Panc1 (cell line): Measurements from ENCODE around the gene WDR33. TPM values are rescaled to one million over a fixed set of nuclear protein-coding genes. Genes with fewer than 3 reads are reported as not detected.

Source experiments
- ATAC-seq: fragments of 200-7000 bp; cut with Tn5 transposase; 2 replicates; pipeline ENCODE4 v1.9.1; 2020; ENCODE audit warnings: mild to moderate bottlenecking, moderate library complexity
- BruUV-seq: library from RNA; stranded (reverse); fragments of 400-500 nt; replicated peaks from 2 replicates; lab custom pipeline; 2021; lab: Mats Ljungman, UMichigan
- CTCF ChIA-PET: fragments of 300-600 bp; sonication (Branson Sonifier 250); formaldehyde crosslinking; loops from one replicate; lab custom pipeline; 2022; ENCODE audit warnings: antibody characterized with exemption; lab: Charles Lee
- POLR2A ChIA-PET: fragments of 300-600 bp; sonication (Branson Sonifier 250); formaldehyde crosslinking; loops from one replicate; lab custom pipeline; 2022; ENCODE audit warnings: antibody characterized with exemption; lab: Charles Lee
- DNase-seq: peaks from one replicate; pipeline ENCODE4 v3.0.0-alpha.2; 2010; ENCODE audit warnings: low read depth, low spot score
- H3K27ac ChIP-seq: 2 replicates; pipeline ENCODE4 v1.5.1; 2011; ENCODE audit warnings: mild to moderate bottlenecking, low read length, inconsistent platforms
- H3K27me3 ChIP-seq: fragments of 200-500 bp; sonication (Bioruptor generic); 2 replicates; pipeline ENCODE4 v1.6.0; 2014; ENCODE audit warnings: low read length, inconsistent platforms; ENCODE audit not compliant: control insufficient read depth, insufficient read depth
- H3K36me3 ChIP-seq: fragments of 200-500 bp; sonication (Bioruptor generic); 2 replicates; pipeline ENCODE4 v1.5.1; 2014; ENCODE audit warnings: inconsistent platforms, mild to moderate bottlenecking, low read length, moderate library complexity; ENCODE audit not compliant: control insufficient read depth, insufficient read depth
- H3K4me1 ChIP-seq: 2 replicates; pipeline ENCODE4 v1.5.1; 2011; ENCODE audit warnings: inconsistent platforms, mild to moderate bottlenecking, low read length, moderate library complexity; ENCODE audit not compliant: control insufficient read depth, insufficient read depth
- H3K4me3 ChIP-seq, 2 experiments: 2 replicates each; pipeline ENCODE4 v1.5.1; 2011 to 2012; ENCODE audit warnings: low read depth in 2 of 2, low read length in 2 of 2, mild to moderate bottlenecking in 2 of 2, inconsistent platforms in 1 of 2, moderate library complexity in 1 of 2
- H3K9me3 ChIP-seq: fragments of 200-500 bp; sonication (Bioruptor generic); 2 replicates; pipeline ENCODE4 v1.5.1; 2014; ENCODE audit warnings: low read depth, mild to moderate bottlenecking, inconsistent platforms, low read length, moderate library complexity; ENCODE audit not compliant: control insufficient read depth, insufficient read depth
- POLR2AphosphoS5 ChIP-seq: IDR thresholded peaks from 2 replicates; pipeline ENCODE4 v1.6.1; 2012; ENCODE audit warnings: mild to moderate bottlenecking, low read depth, low read length, moderate library complexity
- SIN3A ChIP-seq: IDR thresholded peaks from 2 replicates; pipeline ENCODE4 v1.6.1; 2012; ENCODE audit warnings: low read depth, mild to moderate bottlenecking, low read length, moderate library complexity, borderline replicate concordance; ENCODE audit not compliant: insufficient read depth
- TCF7L2 ChIP-seq: IDR thresholded peaks from 2 replicates; pipeline ENCODE4 v1.6.1; 2011; ENCODE audit warnings: mild to moderate bottlenecking, low read depth, low read length, inconsistent platforms
- in situ Hi-C: cut with HindIII; loops from 2 replicates; pipeline ENCODE4 v1.10.0; 2016; ENCODE audit warnings: low sequenced_read_pairs, low pct_unique_long_range_greater_than_20kb
- intact Hi-C: fragments of 100-400 bp; cut with micrococcal nuclease; formaldehyde crosslinking; loops from one replicate; pipeline ENCODE4 v1.10.0; 2022; ENCODE audit not compliant: unreplicated experiment
- total RNA-seq: library from RNA; stranded (reverse); gene quantifications from one replicate; pipeline ENCODE4 v1.2.1, GENCODE V29; 2021; ENCODE audit not compliant: unreplicated experiment
- TF ChIP-seq, protein P1 (sequence below): fragments of 450-650 bp; IDR thresholded peaks from 2 replicates; pipeline ENCODE4 v1.5.1; 2017; ENCODE audit warnings: mild to moderate bottlenecking
- TF ChIP-seq, protein P2 (sequence below), 2 experiments: IDR thresholded peaks; 2 replicates each; pipeline ENCODE4 v1.6.1; 2011 to 2012; ENCODE audit warnings: low read depth in 2 of 2, control low read depth in 1 of 2, low read length in 1 of 2, mild to moderate bottlenecking in 1 of 2, moderate library complexity in 1 of 2; ENCODE audit not compliant: insufficient read depth in 1 of 2

The WDR33 gene
- total RNA-seq, 1 experiment from 2014 or later = 63.7 TPM

DNA sequence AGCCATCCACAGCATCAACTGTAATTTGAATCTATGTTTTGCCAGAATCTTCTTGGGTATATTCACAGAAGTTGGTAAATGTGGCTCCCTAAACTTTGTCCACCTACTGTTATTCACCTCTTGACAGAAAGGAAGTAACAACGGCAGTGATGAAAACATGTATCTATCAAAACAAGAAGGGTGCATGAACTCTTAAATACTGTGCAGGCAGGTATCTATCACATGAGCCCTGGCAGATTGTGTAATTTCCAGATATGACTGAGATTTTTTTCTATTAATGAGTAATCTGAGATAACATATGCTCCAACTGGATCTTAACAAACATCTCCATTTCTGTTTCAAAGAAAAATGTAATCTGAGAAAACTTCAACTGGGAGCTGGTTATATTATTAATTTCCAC, 73.1 kb downstream of the WDR33 start:
- in situ Hi-C loops (no loop called here), intact Hi-C loops (no loop called here)
- BruUV-seq = no TSS peak
- H3K9me3 ChIP-seq = no peaks in the 10 kb centered on the region
- no peaks in the 10 kb centered on the region; the same call in 1 of the 2 replicates for H3K36me3 ChIP-seq
- no peak overlapping the region for H3K27ac ChIP-seq
- ATAC-seq (no peak), DNase-seq (no peak)
- ChIA-PET POLR2A (no interaction called here), CTCF (no interaction called here)
- H3K27me3 ChIP-seq = no peaks in the 10 kb centered on the region
- TF ChIP-seq, protein P1, sequence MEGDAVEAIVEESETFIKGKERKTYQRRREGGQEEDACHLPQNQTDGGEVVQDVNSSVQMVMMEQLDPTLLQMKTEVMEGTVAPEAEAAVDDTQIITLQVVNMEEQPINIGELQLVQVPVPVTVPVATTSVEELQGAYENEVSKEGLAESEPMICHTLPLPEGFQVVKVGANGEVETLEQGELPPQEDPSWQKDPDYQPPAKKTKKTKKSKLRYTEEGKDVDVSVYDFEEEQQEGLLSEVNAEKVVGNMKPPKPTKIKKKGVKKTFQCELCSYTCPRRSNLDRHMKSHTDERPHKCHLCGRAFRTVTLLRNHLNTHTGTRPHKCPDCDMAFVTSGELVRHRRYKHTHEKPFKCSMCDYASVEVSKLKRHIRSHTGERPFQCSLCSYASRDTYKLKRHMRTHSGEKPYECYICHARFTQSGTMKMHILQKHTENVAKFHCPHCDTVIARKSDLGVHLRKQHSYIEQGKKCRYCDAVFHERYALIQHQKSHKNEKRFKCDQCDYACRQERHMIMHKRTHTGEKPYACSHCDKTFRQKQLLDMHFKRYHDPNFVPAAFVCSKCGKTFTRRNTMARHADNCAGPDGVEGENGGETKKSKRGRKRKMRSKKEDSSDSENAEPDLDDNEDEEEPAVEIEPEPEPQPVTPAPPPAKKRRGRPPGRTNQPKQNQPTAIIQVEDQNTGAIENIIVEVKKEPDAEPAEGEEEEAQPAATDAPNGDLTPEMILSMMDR = no peak
- no peaks in the 10 kb centered on the region for H3K4me1 ChIP-seq
- no peak overlapping the region for H3K4me3 ChIP-seq

DNA sequence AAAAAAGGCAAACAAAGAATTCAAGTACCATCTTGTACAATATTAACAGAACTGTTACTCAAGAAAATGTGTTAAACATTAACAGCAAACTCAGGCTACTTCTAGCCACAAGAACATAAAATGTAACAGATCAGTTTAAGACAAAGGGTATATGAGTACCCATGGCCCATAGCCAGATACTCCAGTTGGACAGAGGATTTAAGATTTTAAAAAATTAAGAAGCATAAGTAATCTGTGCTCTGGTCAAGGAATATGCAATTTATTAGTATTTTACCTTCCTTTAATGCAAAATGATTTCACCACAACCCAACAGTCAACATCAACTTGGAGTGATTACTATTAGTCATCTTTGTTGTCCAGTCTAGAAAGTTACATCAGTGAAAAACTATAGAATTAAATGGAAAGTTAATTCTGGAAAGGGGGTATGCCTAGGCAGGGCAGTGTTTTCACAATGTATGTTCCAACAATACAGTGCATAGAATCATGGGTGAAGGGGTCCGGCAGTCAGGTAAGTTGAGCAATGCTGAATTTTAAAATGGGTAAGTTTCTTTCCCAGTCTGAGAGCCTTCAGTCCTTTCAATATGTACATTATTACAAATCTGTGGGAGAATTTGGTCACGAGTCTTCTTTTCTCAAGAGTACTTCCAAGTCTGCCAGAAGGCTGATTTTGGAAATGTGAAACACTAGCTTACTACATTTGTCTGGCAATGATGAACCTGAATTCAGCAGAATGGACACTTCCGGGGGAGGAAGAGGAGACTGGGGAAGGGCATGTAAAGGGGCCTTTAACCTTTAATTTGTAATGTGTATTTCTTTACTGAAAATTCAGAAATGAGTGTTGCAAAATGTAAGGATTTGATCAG, 75.2 kb downstream of the WDR33 start:
- DNase-seq (no peak), ATAC-seq (no peak)
- ChIA-PET CTCF (no interaction called here), POLR2A (interaction anchor here (0.6 kb wide), 1 partner anchor 19 kb away, joined by 3 read pairs; no protein-coding TSS in a partner anchor)
- TF ChIP-seq, protein P1 = no peak
- TF ChIP-seq, protein P2, sequence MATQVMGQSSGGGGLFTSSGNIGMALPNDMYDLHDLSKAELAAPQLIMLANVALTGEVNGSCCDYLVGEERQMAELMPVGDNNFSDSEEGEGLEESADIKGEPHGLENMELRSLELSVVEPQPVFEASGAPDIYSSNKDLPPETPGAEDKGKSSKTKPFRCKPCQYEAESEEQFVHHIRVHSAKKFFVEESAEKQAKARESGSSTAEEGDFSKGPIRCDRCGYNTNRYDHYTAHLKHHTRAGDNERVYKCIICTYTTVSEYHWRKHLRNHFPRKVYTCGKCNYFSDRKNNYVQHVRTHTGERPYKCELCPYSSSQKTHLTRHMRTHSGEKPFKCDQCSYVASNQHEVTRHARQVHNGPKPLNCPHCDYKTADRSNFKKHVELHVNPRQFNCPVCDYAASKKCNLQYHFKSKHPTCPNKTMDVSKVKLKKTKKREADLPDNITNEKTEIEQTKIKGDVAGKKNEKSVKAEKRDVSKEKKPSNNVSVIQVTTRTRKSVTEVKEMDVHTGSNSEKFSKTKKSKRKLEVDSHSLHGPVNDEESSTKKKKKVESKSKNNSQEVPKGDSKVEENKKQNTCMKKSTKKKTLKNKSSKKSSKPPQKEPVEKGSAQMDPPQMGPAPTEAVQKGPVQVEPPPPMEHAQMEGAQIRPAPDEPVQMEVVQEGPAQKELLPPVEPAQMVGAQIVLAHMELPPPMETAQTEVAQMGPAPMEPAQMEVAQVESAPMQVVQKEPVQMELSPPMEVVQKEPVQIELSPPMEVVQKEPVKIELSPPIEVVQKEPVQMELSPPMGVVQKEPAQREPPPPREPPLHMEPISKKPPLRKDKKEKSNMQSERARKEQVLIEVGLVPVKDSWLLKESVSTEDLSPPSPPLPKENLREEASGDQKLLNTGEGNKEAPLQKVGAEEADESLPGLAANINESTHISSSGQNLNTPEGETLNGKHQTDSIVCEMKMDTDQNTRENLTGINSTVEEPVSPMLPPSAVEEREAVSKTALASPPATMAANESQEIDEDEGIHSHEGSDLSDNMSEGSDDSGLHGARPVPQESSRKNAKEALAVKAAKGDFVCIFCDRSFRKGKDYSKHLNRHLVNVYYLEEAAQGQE (IDR thresholded peaks at IDR 0.05; ENCODE audit: insufficient read depth in 1 of 2, low read depth in 2 of 2, low read length in 1 of 2) = no peak
- TF ChIP-seq TCF7L2 (no peak), POLR2AphosphoS5 (no peak), SIN3A (no peak)
- Histone ChIP-seq H3K4me3 (no peak overlapping the region), H3K9me3 (no peaks in the 10 kb centered on the region), H3K27ac (no peak overlapping the region), H3K27me3 (no peaks in the 10 kb centered on the region), H3K4me1 (no peaks in the 10 kb centered on the region), H3K36me3 (no peaks in the 10 kb centered on the region; the same call in 1 of the 2 replicates)
- BruUV-seq = no TSS peak
- intact Hi-C loops = no loop called here
- in situ Hi-C loops = no loop called here
